Common myeloid progenitor, CD34-positive (primary cell): ENCODE measurements around the gene IL1RN. TPM values are rescaled to one million over a fixed set of nuclear protein-coding genes. Genes with fewer than 3 reads are reported as not detected.

Experiments used
- CTCF ChIA-PET: fragments of 350-600 bp; sonication (Branson Sonifier 250); formaldehyde crosslinking; loops from one replicate; lab custom pipeline; 2021; ENCODE audit warnings: antibody characterized with exemption; lab: Charles Lee
- POLR2A ChIA-PET: fragments of 350-600 bp; sonication (Branson Sonifier 250); formaldehyde crosslinking; loops from one replicate; lab custom pipeline; 2021; ENCODE audit warnings: antibody characterized with exemption; lab: Charles Lee
- DNase-seq, 3 donors: peaks; one replicate each; pipeline versions ENCODE4 v3.0.0 to v3.0.0-alpha.2; 2013
- H3K27ac ChIP-seq, 2 experiments: 1 replicate in 1 of 2; 2 replicates in 1 of 2; pipeline ENCODE4 v1.7.0; 2013; ENCODE audit warnings: inconsistent platforms in 2 of 2, low read length in 2 of 2, mild to moderate bottlenecking in 2 of 2, low read depth in 1 of 2, moderate library complexity in 1 of 2; ENCODE audit not compliant: severe bottlenecking in 2 of 2, insufficient read depth in 1 of 2, poor library complexity in 1 of 2
- H3K27me3 ChIP-seq, 5 experiments: replicated peaks in 2 of 5; 1 replicate in 3 of 5; 2 replicates in 2 of 5; pipeline versions ENCODE4 v1.6.1 to v1.7.0; 2013; ENCODE audit warnings: low read length in 4 of 5, mild to moderate bottlenecking in 2 of 5, moderate library complexity in 2 of 5, inconsistent platforms in 1 of 5; ENCODE audit not compliant: insufficient read depth in 5 of 5, control insufficient read depth in 4 of 5
- H3K36me3 ChIP-seq, 4 experiments: 1 replicate in 2 of 4; 2 replicates in 2 of 4; pipeline versions ENCODE4 v1.6.1 to v1.7.0; 2013; ENCODE audit warnings: low read length in 3 of 4, control low read depth in 1 of 4, mild to moderate bottlenecking in 1 of 4; ENCODE audit not compliant: control insufficient read depth in 4 of 4, insufficient read depth in 4 of 4
- H3K4me1 ChIP-seq, 4 experiments: 1 replicate in 3 of 4; 2 replicates in 1 of 4; pipeline versions ENCODE4 v1.6.1 to v1.7.1; 2013; ENCODE audit warnings: low read length in 3 of 4, mild to moderate bottlenecking in 3 of 4, control low read depth in 1 of 4, inconsistent platforms in 1 of 4, moderate library complexity in 1 of 4; ENCODE audit not compliant: control insufficient read depth in 4 of 4, insufficient read depth in 4 of 4; ENCODE audit errors: control extremely low read depth in 1 of 4
- H3K4me3 ChIP-seq, 7 experiments: 1 replicate in 4 of 7; 2 replicates in 3 of 7; pipeline versions ENCODE4 v1.5.1 to v1.7.0; 2013; ENCODE audit warnings: mild to moderate bottlenecking in 7 of 7, low read length in 6 of 7, moderate library complexity in 6 of 7, inconsistent platforms in 2 of 7, low read depth in 2 of 7, control low read depth in 1 of 7; ENCODE audit not compliant: insufficient read depth in 4 of 7, control insufficient read depth in 1 of 7; ENCODE audit errors: extremely low read depth in 1 of 7
- H3K9me3 ChIP-seq, 5 experiments: 1 replicate in 4 of 5; 2 replicates in 1 of 5; pipeline versions ENCODE4 v1.6.1 to v1.7.1; 2013; ENCODE audit warnings: low read length in 4 of 5, mild to moderate bottlenecking in 2 of 5, inconsistent platforms in 1 of 5, low read depth in 1 of 5, moderate library complexity in 1 of 5; ENCODE audit not compliant: control insufficient read depth in 4 of 5, insufficient read depth in 2 of 5; ENCODE audit errors: control extremely low read depth in 1 of 5
- WGBS: methylation state at CpG from one replicate; pipeline ENCODE4 v1.1.5; 2013; ENCODE audit not compliant: insufficient coverage; 5-methylcytosine and 5-hydroxymethylcytosine counted together
- polyA plus RNA-seq: library from polyadenylated mRNA; unstranded; fragments of 120-200 nt; gene quantifications from one replicate; pipeline ENCODE4 v1.2.1, GENCODE V29; 2013

IL1RN gene, protein sequence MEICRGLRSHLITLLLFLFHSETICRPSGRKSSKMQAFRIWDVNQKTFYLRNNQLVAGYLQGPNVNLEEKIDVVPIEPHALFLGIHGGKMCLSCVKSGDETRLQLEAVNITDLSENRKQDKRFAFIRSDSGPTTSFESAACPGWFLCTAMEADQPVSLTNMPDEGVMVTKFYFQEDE
- 0.61 TPM for polyA plus RNA-seq

DNA sequence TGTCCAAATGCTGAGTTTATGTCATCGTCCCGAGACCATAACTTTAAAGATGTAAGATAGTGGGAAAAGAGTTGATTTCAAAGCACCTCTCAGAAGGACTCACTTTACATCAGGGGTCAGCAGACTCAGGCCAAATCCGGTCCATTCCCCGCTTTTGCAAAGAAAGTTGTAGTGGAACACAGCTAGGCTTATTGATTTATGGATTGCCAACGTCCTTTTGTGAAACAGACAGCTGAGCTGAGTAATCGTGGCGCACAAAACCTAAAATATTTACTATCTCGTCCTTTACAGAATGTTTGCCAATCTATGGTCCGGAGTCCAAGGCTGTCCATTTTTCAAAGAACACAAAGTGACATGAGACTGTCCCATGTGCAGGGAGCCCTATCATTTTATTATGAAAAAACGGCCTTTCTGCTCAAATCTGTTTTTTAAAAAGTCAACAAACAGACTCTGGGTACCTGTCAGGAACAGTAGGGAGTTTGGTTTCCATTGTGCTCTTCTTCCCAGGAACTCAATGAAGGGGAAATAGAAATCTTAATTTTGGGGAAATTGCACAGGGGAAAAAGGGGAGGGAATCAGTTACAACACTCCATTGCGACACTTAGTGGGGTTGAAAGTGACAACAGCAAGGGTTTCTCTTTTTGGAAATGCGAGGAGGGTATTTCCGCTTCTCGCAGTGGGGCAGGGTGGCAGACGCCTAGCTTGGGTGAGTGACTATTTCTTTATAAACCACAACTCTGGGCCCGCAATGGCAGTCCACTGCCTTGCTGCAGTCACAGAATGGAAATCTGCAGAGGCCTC is at the start of gene IL1RN:
Gene IL1RN, plus strand, starts transcription at position 754 of the 801 bp plus-strand sequence. Its CDS starts 27 bp downstream, at position 781.
- Histone ChIP-seq H3K36me3 (no peaks in the 10 kb centered on the region), H3K4me3 (peak within 1 kb of the TSS in 1 of 7 experiments; percentile 61), H3K9me3 (no peaks in the 10 kb centered on the region), H3K27ac (no peak within 1 kb of the TSS), H3K4me1 (peaks cover 2 to 39% (median 20%) of the 10 kb centered on the region in 4 experiments), H3K27me3 (no peaks in the 10 kb centered on the region)
- WGBS: 86% methylated on average over 14 of the region's 16 CpGs
- POLR2A ChIA-PET: no interaction called here
- CTCF ChIA-PET: interaction anchor here (1.3 to 9.7 kb wide), 2 partner anchors 10 to 12 kb away, joined by 3 to 68 read pairs; no protein-coding TSS in a partner anchor
- peak in 2 of 3 donors; percentile 40 to 50 for DNase-seq

DNA sequence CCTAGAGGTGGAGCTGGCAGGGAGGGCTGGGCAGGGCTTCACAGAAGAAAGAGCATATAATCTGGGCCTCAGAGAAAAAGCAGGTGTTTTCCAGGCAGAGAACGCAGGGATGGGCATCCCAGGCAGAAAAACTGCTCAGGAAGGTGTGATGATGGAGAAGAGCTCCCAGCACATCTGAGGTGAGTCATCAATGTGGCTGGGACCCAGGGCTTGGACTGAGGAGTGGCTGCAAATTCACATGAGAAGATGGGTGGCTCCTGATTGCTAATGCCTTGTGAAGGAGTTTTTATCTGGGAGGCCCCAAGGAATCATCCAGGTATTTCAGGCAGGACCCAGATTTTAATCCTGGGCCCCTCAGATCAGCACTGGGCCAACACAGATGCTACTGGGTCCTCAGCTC is 49.5 kb upstream of the IL1RN start:
- WGBS: 100% methylated on average over 1 of the region's 1 CpG
- Histone ChIP-seq H3K9me3 (no peaks in the 10 kb centered on the region), H3K36me3 (no peaks in the 10 kb centered on the region), H3K4me1 (peaks cover 0 to 6% (median 0%) of the 10 kb centered on the region in 4 experiments), H3K27ac (no peak overlapping the region), H3K4me3 (no peak overlapping the region), H3K27me3 (no peaks in the 10 kb centered on the region)
- POLR2A ChIA-PET: no interaction called here
- no peak for DNase-seq
- CTCF ChIA-PET: interaction anchor here (0.7 to 10.6 kb wide), 3 partner anchors 61 to 122 kb away, joined by 3 to 127 read pairs (median 57); no protein-coding TSS in a partner anchor

DNA sequence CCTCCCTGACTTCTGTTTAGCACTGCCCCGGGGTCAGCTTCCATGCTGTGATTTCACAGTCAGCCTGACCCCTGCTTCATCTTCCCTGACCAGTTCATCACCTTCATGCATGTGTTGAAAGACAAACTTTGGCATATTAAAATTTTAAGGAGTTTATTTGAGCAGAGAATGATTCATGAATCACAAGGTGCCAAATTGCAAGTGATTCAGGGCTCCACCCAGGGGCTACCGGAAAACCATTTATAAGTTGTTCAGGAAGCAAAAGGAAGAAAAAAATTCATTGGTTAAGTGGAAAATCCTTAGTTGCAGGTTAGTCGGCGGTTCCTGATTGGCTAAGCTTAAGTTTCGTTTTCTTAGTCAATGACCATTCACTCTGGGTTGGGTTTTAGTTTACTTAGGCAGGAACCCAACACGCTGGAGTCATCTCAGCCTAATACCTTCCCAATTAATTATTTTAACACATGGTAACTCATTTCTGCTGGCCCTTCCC is 49.0 kb upstream of the IL1RN start:
- DNase-seq: no peak

DNA sequence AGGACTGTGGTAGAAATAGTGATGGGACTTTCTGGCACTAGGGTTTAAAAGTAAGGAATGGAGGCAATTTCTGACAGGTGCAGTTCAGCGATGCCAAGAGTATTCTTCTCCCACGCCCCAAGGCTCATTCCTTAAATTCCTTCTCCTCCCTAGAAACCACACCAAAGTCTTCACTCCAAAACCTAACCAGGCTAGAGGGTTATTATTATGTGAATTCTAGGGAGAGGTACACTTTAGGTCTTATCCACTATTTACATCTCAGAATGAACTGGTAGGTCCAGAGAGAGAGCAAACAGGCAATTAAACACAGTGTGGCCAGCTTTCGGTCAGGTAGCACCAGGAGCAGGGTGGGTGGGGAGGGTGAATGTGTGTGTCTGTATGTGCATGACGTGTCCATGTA is 48.3 kb upstream of the IL1RN start:
- Histone ChIP-seq H3K4me3 (no peak overlapping the region), H3K9me3 (no peaks in the 10 kb centered on the region), H3K27me3 (no peaks in the 10 kb centered on the region), H3K27ac (no peak overlapping the region), H3K4me1 (peaks cover 0 to 6% (median 0%) of the 10 kb centered on the region in 4 experiments), H3K36me3 (no peaks in the 10 kb centered on the region)
- DNase-seq: no peak
- WGBS: 100% methylated on average over 1 of the region's 4 CpGs
- ChIA-PET POLR2A (no interaction called here), CTCF (interaction anchor here (0.9 to 10.6 kb wide), 10 partner anchors 9 to 291 kb away, joined by 3 to 127 read pairs (median 8); no protein-coding TSS in a partner anchor)

More for the DNA sequence above, 49.0 kb upstream of the IL1RN start:
- WGBS: 100% methylated on average over 6 of the region's 6 CpGs
- Histone ChIP-seq H3K4me1 (peaks cover 0 to 6% (median 0%) of the 10 kb centered on the region in 4 experiments), H3K4me3 (no peak overlapping the region), H3K27ac (no peak overlapping the region), H3K36me3 (no peaks in the 10 kb centered on the region), H3K9me3 (no peaks in the 10 kb centered on the region), H3K27me3 (no peaks in the 10 kb centered on the region)
- ChIA-PET POLR2A (no interaction called here), CTCF (interaction anchor here (0.7 to 10.6 kb wide), 3 partner anchors 61 to 121 kb away, joined by 3 to 127 read pairs (median 57); no protein-coding TSS in a partner anchor)

DNA sequence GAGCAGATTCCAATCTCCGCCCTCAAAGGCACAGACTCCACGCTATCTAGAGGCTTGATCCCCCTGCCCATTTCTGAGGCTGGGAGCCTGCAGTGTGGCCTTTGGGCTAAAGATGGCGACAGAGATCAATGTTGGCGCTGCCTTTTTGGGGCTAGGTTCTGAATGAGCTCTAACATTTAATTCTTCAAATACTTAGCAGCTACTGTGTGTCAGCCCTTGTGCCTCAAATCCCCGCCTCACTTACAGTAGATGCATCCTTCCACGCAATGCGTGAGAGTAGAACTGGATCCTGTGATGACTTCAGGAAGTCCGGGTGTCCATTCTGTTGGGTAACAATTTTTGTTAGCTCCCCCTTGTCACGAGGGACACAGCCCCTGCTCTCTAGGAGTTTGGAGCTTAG is 47.3 kb upstream of the IL1RN start:
- WGBS: 33% methylated on average over 7 of the region's 9 CpGs
- peak; percentile 21 to 55 (median 48) for DNase-seq
- H3K27me3 ChIP-seq: no peaks in the 10 kb centered on the region
- no peak overlapping the region for H3K27ac ChIP-seq
- POLR2A ChIA-PET: interaction anchor here (0.6 kb wide), 1 partner anchor 58 kb away, joined by 3 read pairs; no protein-coding TSS in a partner anchor
- no peak overlapping the region for H3K4me3 ChIP-seq
- H3K4me1 ChIP-seq: peaks cover 0 to 2% (median 0%) of the 10 kb centered on the region in 4 experiments
- H3K36me3 ChIP-seq: no peaks in the 10 kb centered on the region
- no peaks in the 10 kb centered on the region for H3K9me3 ChIP-seq
- CTCF ChIA-PET: interaction anchor here (0.6 to 10.6 kb wide), 27 partner anchors 8 to 311 kb away, joined by 3 to 127 read pairs (median 4); partner anchors contain the start of gene PSD4

DNA sequence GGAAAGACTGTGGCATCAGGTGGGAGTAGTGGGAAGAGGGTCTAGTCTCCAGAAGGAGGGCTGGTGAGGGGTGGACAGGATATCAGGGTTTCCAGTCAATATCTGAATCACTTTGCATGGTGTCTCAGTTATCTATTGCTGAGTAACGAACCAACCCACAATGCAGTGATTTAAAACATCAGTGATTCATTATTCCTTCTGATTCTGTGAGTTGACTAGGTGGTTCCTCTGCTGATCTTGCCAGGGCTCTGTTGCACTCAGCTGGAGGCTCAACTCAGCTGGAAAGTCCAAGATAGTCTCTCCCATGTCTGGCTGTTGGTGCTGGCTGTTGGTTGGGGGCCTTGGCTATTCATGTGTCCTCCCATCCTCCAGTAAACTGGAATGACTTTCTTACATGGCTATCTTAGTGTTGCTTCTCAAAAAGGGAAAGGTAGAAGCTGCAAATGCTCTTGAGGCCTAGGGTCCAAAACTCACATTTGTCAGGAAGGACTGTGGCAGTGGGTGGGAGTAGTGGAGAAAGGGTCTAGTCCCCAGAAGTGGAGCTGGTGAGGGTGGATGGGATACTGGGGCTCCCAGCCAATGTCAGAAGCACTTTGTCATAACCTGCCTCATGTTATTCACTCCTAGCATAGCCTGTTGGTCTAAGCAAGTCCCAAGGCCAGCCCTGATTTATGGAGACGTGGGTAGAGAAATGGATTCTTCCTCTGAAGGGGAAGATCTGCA is 45.7 kb upstream of the IL1RN start:
- no peaks in the 10 kb centered on the region for H3K36me3 ChIP-seq
- POLR2A ChIA-PET: no interaction called here
- H3K27ac ChIP-seq: no peak overlapping the region

More for the DNA sequence above, 45.7 kb upstream of the IL1RN start:
- WGBS: 86% methylated on average over 1 of the region's 2 CpGs
- Histone ChIP-seq H3K4me3 (no peak overlapping the region), H3K4me1 (no peaks in the 10 kb centered on the region), H3K9me3 (no peaks in the 10 kb centered on the region), H3K27me3 (no peaks in the 10 kb centered on the region)
- no peak for DNase-seq
- CTCF ChIA-PET: interaction anchor here (1.1 to 10.6 kb wide), 10 partner anchors 9 to 304 kb away, joined by 3 to 127 read pairs (median 6); no protein-coding TSS in a partner anchor
